Mononuclear cell (primary cell): Measurements from ENCODE around the gene C12orf42. TPM values are rescaled to one million over a fixed set of nuclear protein-coding genes. Genes with fewer than 3 reads are reported as not detected.

ENCODE experiments used
- H3K27me3 ChIP-seq: 2 replicates; pipeline ENCODE4 v1.6.0; 2011; ENCODE audit warnings: low read length, control low read depth; ENCODE audit not compliant: insufficient read depth
- H3K4me1 ChIP-seq: 2 replicates; pipeline ENCODE4 v1.5.1; 2011; ENCODE audit warnings: mild to moderate bottlenecking, low read length, control low read depth; ENCODE audit not compliant: insufficient read depth
- H3K4me3 ChIP-seq: 2 replicates; pipeline ENCODE4 v1.5.1; 2011; ENCODE audit warnings: mild to moderate bottlenecking, low read length, moderate library complexity
- H3K9me3 ChIP-seq: 2 replicates; pipeline ENCODE4 v1.5.1; 2011; ENCODE audit warnings: low read depth, mild to moderate bottlenecking, control low read depth, low read length
- total RNA-seq: library from RNA; depleted of rRNA; stranded (reverse); fragments of >200 nt; gene quantifications from one replicate; pipeline ENCODE4 v1.2.3, GENCODE V29; 2012

C12orf42 gene
- total RNA-seq, 1 donor, result 11.1 TPM

GRCh38 chr12:103368167-103368566 is 127.6 kb downstream of the C12orf42 start:
- Histone ChIP-seq H3K9me3 (no peaks in the 10 kb centered on the region), H3K4me3 (no peak overlapping the region), H3K4me1 (no peaks in the 10 kb centered on the region), H3K27me3 (no peaks in the 10 kb centered on the region)

DNA sequence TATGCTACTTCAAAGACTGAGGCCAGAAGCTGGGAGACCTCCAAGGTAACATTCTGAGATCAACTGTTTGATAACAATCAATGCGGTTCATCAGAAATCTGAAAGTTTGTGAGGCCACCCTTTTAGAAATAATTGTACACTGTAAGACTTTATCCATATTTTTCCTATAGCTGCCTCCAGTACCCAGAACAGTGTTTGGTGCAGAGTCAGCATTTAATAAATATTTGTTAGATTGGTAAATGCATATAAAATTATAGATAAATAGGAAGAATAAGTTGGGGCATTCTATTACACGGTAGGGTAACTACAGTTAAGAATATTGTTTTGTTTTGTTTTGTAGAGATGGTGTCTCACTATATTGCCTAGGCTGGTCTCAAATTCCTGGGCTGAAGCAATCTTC is 141.4 kb downstream of the C12orf42 start:
- Histone ChIP-seq H3K4me3 (no peak overlapping the region), H3K27me3 (no peaks in the 10 kb centered on the region), H3K4me1 (no peaks in the 10 kb centered on the region)

DNA sequence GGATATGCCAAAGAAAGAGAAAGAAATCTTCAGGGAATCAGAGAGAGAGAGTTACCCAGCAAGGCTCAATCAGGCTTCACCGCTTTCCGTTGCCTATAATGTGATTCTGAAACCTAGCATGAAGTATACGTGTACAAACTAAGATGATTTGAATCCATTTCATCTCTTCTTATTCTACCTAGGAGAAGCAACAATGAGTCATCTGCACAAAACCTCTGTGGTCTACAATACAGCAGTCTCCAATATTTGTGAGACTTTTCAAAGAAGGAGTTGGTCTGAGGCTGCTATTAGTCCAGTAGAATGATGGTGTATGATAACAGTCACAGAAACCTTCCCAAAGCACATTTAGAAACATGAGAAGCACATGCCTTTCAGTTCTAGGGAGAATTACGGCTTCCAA is 141.9 kb downstream of the C12orf42 start:
- no peaks in the 10 kb centered on the region for H3K27me3 ChIP-seq
- no peak overlapping the region for H3K4me3 ChIP-seq
- H3K4me1 ChIP-seq, result no peaks in the 10 kb centered on the region
- no peaks in the 10 kb centered on the region for H3K9me3 ChIP-seq

More for the DNA sequence above, 141.4 kb downstream of the C12orf42 start:
- H3K9me3 ChIP-seq, result no peaks in the 10 kb centered on the region

- no peaks in the 10 kb centered on the region for H3K4me1 ChIP-seq
- no peak overlapping the region for H3K4me3 ChIP-seq
- no peaks in the 10 kb centered on the region for H3K9me3 ChIP-seq
- no peaks in the 10 kb centered on the region for H3K27me3 ChIP-seq
Measured at GRCh38 chr12:103350116-103350515, 145.7 kb downstream of the C12orf42 start.

- Histone ChIP-seq H3K4me1 (no peaks in the 10 kb centered on the region), H3K9me3 (no peaks in the 10 kb centered on the region), H3K4me3 (no peak overlapping the region), H3K27me3 (no peaks in the 10 kb centered on the region)
Measured at GRCh38 chr12:103348935-103349334, 146.8 kb downstream of the C12orf42 start.

DNA sequence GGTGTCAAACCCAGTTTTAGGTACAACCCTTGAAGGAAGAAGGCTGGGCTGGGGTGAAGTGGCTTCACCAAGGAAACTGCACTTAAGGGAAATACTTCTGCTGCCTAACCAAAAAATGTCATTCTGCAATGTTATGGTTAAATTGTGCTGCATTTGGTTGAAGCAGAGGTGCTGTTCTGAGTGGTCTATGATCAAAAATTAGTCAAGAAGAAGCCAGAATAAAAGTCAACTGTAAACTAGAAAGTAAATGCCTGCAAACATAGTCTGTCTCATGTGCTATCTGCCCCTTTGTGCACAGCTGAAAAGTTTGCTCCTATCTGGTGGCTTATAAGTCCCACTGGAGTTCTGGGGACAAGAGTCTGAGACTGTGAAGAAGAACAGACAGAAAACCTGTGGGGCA is 158.8 kb downstream of the C12orf42 start:
- no peak overlapping the region for H3K4me3 ChIP-seq
- H3K27me3 ChIP-seq, result no peaks in the 10 kb centered on the region
- H3K4me1 ChIP-seq, result no peaks in the 10 kb centered on the region
- no peaks in the 10 kb centered on the region for H3K9me3 ChIP-seq

GRCh38 chr12:103334466-103334865 is 161.3 kb downstream of the C12orf42 start:
- H3K9me3 ChIP-seq, result no peaks in the 10 kb centered on the region
- H3K27me3 ChIP-seq, result no peaks in the 10 kb centered on the region
- H3K4me1 ChIP-seq, result no peaks in the 10 kb centered on the region
- H3K4me3 ChIP-seq, result no peak overlapping the region

DNA sequence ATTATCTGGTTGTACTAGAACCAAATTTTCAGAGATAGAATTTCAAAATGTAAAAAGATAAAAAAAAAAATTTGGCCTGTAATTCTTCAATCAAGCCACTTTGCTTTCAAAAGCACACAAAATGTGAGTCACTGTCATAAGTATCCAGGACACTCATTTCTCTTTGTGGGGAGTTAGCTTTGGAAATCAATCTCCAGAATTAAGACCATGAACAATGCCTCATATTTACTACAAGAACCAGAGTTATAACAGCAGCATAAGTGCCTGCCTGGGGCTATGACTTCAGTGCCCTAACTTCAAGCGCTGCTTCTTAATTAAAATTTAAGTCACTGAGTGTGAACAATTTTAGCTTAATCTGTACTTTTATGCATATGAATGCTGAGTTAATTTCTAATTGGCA is 162.1 kb downstream of the C12orf42 start:
- no peaks in the 10 kb centered on the region for H3K27me3 ChIP-seq
- no peaks in the 10 kb centered on the region for H3K9me3 ChIP-seq
- H3K4me3 ChIP-seq, result no peak overlapping the region
- H3K4me1 ChIP-seq, result no peaks in the 10 kb centered on the region

DNA sequence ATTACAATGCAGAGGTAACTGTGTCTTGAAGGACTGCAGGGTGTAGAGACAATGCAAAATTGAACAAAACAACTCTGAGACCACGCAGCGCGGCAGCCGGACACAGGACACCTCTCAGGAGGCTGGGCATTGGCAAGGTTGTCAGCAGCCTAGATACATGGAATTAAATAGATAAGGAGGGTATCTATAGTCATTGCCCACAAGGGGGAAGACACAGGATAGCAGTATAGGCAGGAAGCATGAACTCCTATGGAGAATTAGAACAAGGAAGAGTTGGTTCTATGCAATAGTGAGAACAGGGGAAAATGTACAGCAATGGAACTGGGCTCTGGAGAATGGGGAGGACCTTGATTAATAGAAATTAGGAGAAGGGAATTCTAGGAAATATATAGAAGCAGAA is 164.1 kb downstream of the C12orf42 start:
- H3K27me3 ChIP-seq, result no peaks in the 10 kb centered on the region
- no peaks in the 10 kb centered on the region for H3K9me3 ChIP-seq
- H3K4me3 ChIP-seq, result no peak overlapping the region
- H3K4me1 ChIP-seq, result no peaks in the 10 kb centered on the region

DNA sequence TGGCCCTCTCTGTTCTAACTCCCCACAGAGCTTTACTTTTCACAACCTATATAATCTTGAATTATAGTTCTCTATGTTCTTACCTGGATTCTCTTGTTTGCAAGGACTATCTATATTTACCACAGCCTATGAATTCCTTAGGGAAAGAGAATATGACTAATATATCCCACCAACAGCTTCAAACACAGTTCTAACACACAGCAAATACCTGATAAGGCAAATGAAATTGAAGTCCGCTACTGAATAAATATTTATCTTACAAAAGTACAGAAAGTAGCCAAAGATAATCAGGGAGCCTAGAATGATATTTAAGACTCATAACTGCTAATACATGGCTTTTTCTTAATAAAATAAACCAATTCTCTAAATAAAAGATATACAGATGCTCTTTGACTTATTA is 165.1 kb downstream of the C12orf42 start:
- H3K27me3 ChIP-seq, result no peaks in the 10 kb centered on the region
- H3K4me3 ChIP-seq, result no peak overlapping the region
- no peaks in the 10 kb centered on the region for H3K4me1 ChIP-seq
- no peaks in the 10 kb centered on the region for H3K9me3 ChIP-seq

DNA sequence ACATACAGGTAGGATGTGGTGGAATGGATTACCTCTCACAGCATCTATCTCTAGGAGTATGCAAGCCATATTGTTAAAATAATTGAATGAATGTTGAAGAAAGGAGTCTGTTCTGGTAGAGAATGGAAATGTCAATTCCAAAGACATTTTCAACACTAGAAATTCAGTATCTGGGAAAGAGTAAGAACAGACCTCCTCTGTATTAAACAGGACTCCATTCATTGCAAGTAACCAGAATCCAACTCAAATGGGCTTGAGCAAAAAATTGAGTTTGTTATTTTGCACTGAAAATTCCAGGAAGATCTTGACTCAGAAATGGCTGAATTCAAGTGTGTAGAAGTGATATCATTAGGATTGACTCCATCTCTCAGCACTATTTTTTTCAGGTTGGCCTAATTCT is 168.1 kb downstream of the C12orf42 start:
- H3K4me3 ChIP-seq, result no peak overlapping the region
- H3K9me3 ChIP-seq, result no peaks in the 10 kb centered on the region
- H3K27me3 ChIP-seq, result no peaks in the 10 kb centered on the region
- no peaks in the 10 kb centered on the region for H3K4me1 ChIP-seq

- no peaks in the 10 kb centered on the region for H3K27me3 ChIP-seq
- no peak overlapping the region for H3K4me3 ChIP-seq
- no peaks in the 10 kb centered on the region for H3K9me3 ChIP-seq
- no peaks in the 10 kb centered on the region for H3K4me1 ChIP-seq
Measured at GRCh38 chr12:103326190-103326589, 169.6 kb downstream of the C12orf42 start.

DNA sequence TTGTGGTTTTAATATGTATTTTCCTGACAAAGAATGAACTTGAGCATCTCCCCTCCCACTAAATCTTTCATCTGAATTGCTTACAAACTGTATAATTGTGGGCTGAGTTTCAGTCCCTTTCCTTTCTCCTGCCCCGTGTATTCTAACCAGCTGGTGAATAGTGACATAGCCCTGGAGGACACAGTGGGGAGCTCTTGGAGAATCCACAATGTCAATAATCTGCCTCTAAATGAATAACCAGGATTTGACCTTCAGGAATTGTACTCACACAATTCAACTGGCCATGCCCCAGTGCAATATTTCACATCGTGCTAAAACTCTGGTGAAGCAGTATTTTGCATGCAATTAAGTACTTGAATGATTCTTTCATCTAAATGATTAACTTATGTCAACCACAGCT is 177.2 kb downstream of the C12orf42 start:
- Histone ChIP-seq H3K4me3 (no peak overlapping the region), H3K27me3 (no peaks in the 10 kb centered on the region), H3K4me1 (no peaks in the 10 kb centered on the region), H3K9me3 (no peaks in the 10 kb centered on the region)

DNA sequence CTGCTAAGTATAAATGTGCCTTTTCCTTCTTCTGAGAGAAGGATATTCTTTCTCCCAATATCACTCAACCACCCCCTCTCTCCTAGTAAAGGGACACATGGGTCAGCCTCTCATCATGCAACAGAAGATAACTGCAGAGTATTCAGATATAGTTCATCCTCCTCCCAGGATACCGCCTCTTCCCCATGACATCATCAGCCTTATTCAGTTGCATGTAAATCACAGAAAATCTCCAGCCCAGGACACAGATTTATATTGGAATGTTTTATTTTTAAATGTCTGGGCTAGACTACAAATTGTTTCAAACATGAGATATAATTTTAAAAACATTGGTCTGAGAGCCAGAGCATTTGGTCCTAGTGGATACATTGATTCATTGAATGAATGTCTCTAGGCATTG is 178.5 kb downstream of the C12orf42 start:
- H3K27me3 ChIP-seq, result no peaks in the 10 kb centered on the region
- no peaks in the 10 kb centered on the region for H3K4me1 ChIP-seq
- H3K9me3 ChIP-seq, result no peaks in the 10 kb centered on the region
- no peak overlapping the region for H3K4me3 ChIP-seq

GRCh38 chr12:103314786-103315185 is 181.0 kb downstream of the C12orf42 start:
- Histone ChIP-seq H3K27me3 (no peaks in the 10 kb centered on the region), H3K9me3 (no peaks in the 10 kb centered on the region), H3K4me3 (no peak overlapping the region), H3K4me1 (no peaks in the 10 kb centered on the region)

DNA sequence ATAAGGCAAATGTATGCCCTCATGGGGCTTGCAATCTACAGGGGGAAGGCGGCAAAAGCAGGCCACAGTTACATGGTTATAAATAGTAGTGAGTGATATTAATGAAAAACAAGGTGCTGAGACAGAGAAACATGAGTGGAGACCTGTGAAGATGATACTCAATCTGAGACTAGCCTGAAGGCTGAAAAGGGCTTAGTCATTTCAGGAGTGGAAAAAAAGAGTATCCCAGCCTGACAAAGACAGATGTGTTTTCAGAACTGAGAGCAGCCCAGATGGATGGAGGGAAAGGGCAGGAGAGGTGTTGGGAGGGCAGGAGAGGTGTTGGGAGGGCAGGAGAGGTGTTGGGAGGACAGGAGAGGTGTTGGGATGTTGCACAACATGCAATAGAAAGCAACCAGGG is 181.9 kb downstream of the C12orf42 start:
- Histone ChIP-seq H3K27me3 (no peaks in the 10 kb centered on the region), H3K4me3 (no peak overlapping the region), H3K9me3 (no peaks in the 10 kb centered on the region), H3K4me1 (no peaks in the 10 kb centered on the region)
